ENCODE measurements around the gene PRR15L. TPM values are rescaled to one million over a fixed set of nuclear protein-coding genes. Genes with fewer than 3 reads are reported as not detected.
A peak's percentile ranks its signal among the peaks of the same experiment; 100 is the strongest.

PRR15L gene
- total RNA-seq, 1 donor from 2014 or later, result not detected

- peak; percentile 95 for DNase-seq (ENCODE audit: extremely low spot score, unreplicated experiment)
- H3K27ac Mint-ChIP-seq (ENCODE audit: unreplicated experiment), result peak overlapping the region; percentile 63
- TF ChIP-seq CTCF (IDR thresholded peaks at IDR 0.05), result peak; percentile 95
- peak overlapping the region; percentile 60 for H3K4me3 Mint-ChIP-seq (ENCODE audit: unreplicated experiment)
- peaks cover 7% of the 10 kb centered on the region for H3K4me1 Mint-ChIP-seq (ENCODE audit: unreplicated experiment)
- H3K36me3 Mint-ChIP-seq (ENCODE audit: unreplicated experiment), result no peaks in the 10 kb centered on the region
- H3K27me3 Mint-ChIP-seq (ENCODE audit: unreplicated experiment), result no peaks in the 10 kb centered on the region
- no peaks in the 10 kb centered on the region for H3K9me3 Mint-ChIP-seq (ENCODE audit: unreplicated experiment)
Measured at GRCh38 chr17:47949197-47949759, 8.4 kb downstream of the PRR15L start.

GRCh38 chr17:47948706-47949196 is 8.9 kb downstream of the PRR15L start:
- Mint-ChIP-seq H3K4me1 (ENCODE audit: unreplicated experiment) (peaks cover 7% of the 10 kb centered on the region), H3K27ac (ENCODE audit: unreplicated experiment) (no peak overlapping the region), H3K36me3 (ENCODE audit: unreplicated experiment) (no peaks in the 10 kb centered on the region), H3K27me3 (ENCODE audit: unreplicated experiment) (no peaks in the 10 kb centered on the region), H3K9me3 (ENCODE audit: unreplicated experiment) (no peaks in the 10 kb centered on the region), H3K4me3 (ENCODE audit: unreplicated experiment) (no peak overlapping the region)
- no peak for TF ChIP-seq CTCF (IDR thresholded peaks at IDR 0.05)
- no peak for DNase-seq (ENCODE audit: extremely low spot score, unreplicated experiment)

- Mint-ChIP-seq H3K36me3 (ENCODE audit: unreplicated experiment) (no peaks in the 10 kb centered on the region), H3K4me1 (ENCODE audit: unreplicated experiment) (peaks cover 12% of the 10 kb centered on the region), H3K27me3 (ENCODE audit: unreplicated experiment) (no peaks in the 10 kb centered on the region), H3K9me3 (ENCODE audit: unreplicated experiment) (no peaks in the 10 kb centered on the region), H3K27ac (ENCODE audit: unreplicated experiment) (peak overlapping the region; percentile 34), H3K4me3 (ENCODE audit: unreplicated experiment) (no peak overlapping the region)
- DNase-seq (ENCODE audit: extremely low spot score, unreplicated experiment), result no peak
- peak; percentile 73 for TF ChIP-seq CTCF (IDR thresholded peaks at IDR 0.05)
Measured at GRCh38 chr17:47946929-47947397, 10.7 kb downstream of the PRR15L start.

GRCh38 chr17:47946516-47946915 is 11.2 kb downstream of the PRR15L start:
- no peaks in the 10 kb centered on the region for H3K27me3 Mint-ChIP-seq (ENCODE audit: unreplicated experiment)
- H3K4me1 Mint-ChIP-seq (ENCODE audit: unreplicated experiment), result peaks cover 14% of the 10 kb centered on the region
- no peak for TF ChIP-seq CTCF (IDR thresholded peaks at IDR 0.05)
- H3K36me3 Mint-ChIP-seq (ENCODE audit: unreplicated experiment), result no peaks in the 10 kb centered on the region
- DNase-seq (ENCODE audit: extremely low spot score, unreplicated experiment), result no peak
- no peak overlapping the region for H3K27ac Mint-ChIP-seq (ENCODE audit: unreplicated experiment)
- H3K4me3 Mint-ChIP-seq (ENCODE audit: unreplicated experiment), result no peak overlapping the region
- H3K9me3 Mint-ChIP-seq (ENCODE audit: unreplicated experiment), result no peaks in the 10 kb centered on the region

- Mint-ChIP-seq H3K4me1 (ENCODE audit: unreplicated experiment) (peaks cover 18% of the 10 kb centered on the region), H3K27me3 (ENCODE audit: unreplicated experiment) (peaks cover 3% of the 10 kb centered on the region), H3K4me3 (ENCODE audit: unreplicated experiment) (no peak overlapping the region), H3K27ac (ENCODE audit: unreplicated experiment) (no peak overlapping the region), H3K9me3 (ENCODE audit: unreplicated experiment) (no peaks in the 10 kb centered on the region), H3K36me3 (ENCODE audit: unreplicated experiment) (no peaks in the 10 kb centered on the region)
- no peak for DNase-seq (ENCODE audit: extremely low spot score, unreplicated experiment)
- no peak for TF ChIP-seq CTCF (IDR thresholded peaks at IDR 0.05)
Measured at GRCh38 chr17:47945529-47946508, 11.9 kb downstream of the PRR15L start.
